Measurements from ENCODE around the gene HEATR5B.

The HEATR5B gene

DNA sequence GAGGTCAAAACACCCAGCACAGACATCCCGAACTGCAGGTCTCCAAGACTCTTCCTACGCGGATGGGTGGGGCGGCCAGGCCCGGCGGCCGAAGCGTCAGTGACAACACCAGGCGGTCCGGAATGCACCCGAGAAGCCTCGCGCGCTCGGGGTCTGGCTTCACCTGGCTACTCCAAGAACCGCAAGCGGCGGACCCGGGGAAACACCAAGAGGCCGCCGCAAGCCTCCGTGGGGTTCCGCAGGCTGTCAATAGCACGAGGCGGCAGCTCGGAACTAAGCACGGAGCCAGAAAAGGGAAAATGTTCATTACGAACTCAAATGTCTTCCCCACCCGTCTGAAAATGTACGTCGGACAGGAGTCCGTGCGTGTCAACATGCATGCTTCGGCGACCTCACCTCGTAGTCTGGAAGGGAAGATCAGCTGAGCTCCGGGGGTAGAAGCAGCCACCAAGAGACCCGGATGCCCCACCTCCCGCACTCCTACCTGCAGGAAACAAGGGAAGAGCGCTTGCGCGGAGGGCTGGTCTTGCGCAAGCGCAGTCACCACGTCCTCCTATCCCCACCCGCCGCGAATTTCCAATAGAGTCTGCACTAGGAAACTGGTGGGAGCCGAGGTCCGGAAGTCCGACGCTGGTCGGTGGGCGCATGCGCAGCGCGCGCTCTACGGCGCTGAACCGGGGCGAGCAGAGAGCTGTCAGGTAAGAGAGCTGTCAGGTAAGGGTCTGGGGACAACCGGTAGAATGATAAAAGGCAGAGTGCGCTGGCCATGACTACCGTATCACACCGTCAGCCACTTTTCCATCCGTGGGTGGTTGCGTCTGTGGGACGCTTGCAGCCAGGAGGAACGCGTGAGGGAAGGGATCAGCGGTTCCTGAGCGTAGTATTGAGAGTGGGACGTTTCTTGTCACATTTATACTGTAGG is at the start of gene HEATR5B, which contains the start of gene GPATCH11:
Gene HEATR5B (minus strand): TSS at position 500 of the 922 bp plus-strand sequence. CDS start 958 bp downstream, outside the sequence.
Gene GPATCH11 (plus strand): TSS at position 646 of the 922 bp plus-strand sequence. CDS start 3,864 bp downstream, outside the sequence.
- DNase-seq (ENCODE audit: low spot score), result peak; percentile 95

DNA sequence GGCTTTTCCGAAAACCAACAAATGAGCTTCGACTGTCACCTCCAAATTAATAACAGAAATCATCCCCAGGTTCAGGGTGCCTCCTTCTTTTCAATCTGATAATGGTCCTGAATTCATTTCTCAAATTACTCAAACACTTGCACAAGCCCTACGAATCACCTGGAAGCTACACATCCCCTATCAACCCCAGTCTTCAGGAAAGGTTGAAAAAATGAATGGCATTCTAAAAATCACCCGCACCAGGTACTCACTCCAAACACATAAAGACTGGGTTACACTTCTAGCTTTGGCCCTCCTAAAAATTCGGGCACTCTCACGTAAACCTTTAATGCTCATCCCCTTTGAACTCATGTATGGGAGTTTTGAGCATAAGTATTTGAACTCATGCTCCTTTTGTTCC is 48.7 kb upstream of the HEATR5B start:
- DNase-seq (ENCODE audit: low spot score), result no peak

DNA sequence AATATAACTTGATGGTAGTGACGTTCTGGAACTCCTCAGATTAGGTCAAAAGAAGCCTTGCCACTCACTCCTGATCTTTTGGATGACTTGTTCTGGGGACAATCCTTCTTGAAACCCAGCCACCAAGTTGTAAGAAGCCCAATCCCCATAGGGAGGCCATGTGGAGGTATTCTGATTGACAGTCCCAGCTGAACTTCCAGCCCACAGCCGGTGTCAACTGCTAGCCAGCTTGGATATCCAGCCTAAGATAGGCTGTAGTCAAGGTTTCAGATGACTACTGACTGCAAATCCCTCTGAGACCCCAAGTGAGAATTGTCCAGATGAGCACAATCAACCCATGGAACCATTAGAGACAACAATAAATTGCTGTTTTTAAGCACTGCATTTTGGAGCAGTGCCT is 41.2 kb upstream of the HEATR5B start:
- DNase-seq (ENCODE audit: low spot score), result no peak

DNA sequence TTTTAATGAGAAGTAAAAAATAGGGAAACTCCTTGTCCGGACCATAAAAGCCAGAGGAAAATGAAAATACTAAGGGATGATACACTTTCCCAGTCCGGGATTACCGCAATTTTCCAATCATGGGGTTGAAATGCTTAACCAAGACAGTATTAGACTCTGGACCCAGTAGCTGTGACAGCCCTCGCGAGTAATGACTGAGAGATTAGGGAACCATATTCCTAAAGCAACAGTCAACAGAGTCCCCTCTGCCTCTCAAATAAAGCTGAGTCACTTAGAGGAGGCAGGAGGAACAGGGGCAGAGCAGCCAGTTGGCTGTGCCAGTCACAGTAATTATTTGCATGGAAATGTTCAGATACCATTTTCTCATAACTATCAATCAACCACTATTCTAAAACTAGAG is 35.0 kb upstream of the HEATR5B start:
- DNase-seq (ENCODE audit: low spot score), result no peak

DNA sequence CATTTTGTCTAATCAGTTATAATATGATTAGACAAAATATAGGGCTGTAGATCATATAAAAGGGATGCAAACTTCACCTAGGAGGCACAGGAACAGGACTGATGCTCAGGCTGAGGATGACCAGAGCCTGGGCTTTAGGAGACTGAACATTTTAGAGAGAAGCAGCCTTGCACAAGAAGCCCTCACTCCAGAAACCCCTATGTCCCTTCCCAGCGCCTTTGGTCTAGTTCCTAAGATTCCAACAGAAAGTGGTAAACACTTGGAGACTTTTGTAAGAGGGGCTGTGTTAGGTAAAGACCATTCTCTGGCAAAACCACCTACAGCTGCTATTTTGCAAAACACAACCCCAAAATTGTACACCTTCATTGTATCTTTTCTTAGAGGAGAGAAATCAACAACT is 33.4 kb upstream of the HEATR5B start:
- DNase-seq (ENCODE audit: low spot score), result no peak

DNA sequence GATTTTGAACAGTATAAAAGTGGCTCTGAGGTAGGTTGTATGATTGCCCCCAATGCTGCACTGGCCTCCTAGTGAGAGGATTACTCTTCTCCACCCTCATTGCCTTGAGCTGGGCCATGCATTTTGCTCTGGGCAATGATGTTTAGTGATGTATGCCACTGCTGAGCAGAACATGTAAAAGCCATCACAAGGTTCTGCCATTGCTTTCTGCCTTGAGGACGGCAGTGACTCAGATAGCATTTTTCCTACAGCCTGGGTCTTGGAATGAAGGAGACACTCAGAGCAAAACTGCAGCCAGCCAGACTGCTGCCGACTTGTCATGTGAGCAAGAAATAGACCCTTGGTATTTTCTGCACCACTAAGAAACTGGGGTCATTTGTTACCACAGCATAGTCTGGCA is 27.8 kb upstream of the HEATR5B start:
- DNase-seq (ENCODE audit: low spot score), result no peak

DNA sequence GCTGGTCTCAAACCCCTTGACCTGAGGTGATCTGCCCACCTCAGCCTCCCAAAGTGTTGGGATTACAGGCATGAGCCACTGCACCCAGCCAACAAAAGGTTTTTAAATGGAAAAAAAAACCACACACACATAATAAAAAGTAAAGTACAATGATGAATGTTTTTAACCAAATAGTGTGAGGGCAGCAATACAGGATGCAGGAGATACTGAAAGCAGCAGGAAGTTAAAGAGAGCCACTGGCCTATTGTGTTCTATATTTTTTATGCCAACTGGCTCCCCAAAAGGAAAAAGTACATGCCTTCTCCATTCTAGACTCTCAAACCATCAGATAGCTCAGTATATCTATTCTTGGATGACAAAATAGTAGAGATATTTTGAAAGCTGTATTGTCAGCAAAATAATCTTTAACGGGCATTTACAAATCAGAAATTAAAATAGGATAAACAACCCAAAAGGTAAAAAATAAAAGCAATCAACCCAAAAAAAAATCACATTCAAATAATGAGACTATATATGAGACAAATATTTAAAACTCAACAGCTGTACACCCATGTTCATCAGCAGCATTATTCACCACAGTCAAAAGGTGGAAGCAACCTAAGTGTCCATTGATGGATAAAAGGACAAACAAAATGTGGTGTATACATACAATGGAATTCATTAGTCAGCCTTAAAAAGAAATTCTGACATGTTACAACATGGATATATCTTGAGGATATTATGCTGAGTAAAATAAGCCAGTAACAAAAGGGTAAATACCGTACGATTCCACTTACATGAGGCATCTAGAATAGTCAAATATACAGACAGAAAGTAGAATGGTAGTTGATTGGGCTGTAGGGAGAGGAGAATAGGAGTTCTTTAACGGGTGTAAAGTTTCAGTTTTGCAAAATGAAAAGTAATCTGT is 26.4 kb upstream of the HEATR5B start:
- no peak for DNase-seq (ENCODE audit: low spot score)

DNA sequence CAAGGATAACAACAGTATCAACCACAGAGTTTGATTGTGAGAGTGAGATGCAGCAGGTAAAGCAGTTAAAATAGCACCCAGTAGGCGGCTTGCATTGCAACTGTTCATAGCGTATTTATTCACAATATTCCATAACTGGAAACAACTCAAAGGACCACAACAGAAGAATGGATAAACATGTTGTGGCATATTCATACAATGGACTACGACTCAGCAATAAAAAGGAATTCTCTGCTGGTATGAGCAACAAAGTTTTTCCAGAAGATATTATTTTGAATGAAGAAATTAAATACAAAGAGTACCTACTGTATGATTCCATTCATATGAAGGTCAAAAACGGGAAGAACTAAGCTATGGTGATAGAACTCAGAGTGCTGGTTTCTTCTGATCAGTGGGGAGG is 25.4 kb upstream of the HEATR5B start:
- no peak for DNase-seq (ENCODE audit: low spot score)

DNA sequence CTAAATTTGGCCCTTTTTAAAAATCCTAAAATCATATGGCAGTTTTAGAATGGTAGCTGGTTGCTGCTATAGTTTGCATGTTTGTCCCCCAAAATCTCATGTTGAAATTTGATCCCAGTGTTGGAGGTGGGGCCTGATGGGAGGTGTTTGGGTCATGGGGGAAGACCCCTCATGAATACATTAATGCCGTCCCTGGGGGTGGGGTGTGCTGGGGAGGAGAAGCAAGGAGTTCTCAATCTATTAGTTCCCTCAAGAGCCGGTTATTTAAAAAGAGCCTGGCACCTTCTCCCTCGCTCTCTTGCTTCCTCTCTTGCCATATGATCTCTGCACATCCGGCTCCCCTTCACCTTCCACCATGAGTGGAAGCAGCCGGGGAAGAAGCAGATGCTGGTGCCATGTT is 21.0 kb upstream of the HEATR5B start:
- no peak for DNase-seq (ENCODE audit: low spot score)

DNA sequence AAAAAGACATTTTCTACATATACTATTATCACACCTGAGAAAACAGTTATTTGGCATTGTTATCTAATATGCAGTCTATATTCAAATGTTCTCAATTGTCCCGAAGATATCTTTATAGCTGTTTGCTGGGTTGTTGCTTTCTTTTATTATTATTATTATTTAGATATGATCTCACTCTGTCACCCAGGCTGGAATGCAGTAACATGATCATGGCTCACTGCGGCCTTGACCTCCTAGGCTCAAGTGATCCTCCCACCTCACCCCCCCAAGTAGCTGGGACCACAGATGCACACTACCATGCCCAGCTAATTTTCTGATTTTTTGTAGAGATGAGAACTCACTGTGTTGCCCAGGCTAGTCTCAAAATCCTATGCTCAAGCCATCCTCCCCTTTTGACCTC is 20.0 kb upstream of the HEATR5B start:
- no peak for DNase-seq (ENCODE audit: low spot score)

DNA sequence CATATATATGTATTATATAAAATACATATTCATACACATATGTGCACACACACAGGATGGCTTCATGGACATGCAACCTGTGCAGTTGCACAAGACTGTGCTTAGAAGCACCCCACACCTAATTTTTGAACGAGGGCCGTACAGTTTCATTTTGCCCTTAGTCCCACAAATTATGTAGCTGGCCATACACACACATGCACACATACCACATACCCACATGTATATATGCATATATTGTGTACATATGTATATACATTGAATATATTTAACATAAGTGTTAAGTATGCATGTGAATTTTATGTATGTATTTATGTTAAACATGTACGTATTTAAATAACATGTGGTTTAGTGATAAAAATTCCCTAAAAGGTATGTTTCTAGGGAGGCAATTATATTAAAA is 18.4 kb upstream of the HEATR5B start:
- no peak for DNase-seq (ENCODE audit: low spot score)

DNA sequence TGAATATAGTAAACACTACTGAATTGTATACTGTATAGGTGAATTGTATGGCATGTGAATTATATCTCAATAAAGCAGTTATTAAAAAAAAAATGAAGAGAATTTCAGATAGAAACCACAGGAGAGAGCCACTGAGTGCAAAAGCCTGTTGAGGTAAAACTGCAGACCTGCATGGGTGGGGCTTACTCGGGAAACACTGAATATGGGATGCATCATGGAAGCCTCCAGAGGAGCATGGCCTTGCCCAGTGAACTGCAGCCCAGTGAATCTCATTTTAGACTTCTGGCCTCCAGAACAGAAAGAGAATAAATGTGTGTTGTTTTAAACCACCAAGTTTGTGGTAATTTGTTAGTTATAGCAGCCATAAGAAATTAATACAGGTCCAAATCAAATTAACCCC is 15.9 kb upstream of the HEATR5B start:
- no peak for DNase-seq (ENCODE audit: low spot score)

DNA sequence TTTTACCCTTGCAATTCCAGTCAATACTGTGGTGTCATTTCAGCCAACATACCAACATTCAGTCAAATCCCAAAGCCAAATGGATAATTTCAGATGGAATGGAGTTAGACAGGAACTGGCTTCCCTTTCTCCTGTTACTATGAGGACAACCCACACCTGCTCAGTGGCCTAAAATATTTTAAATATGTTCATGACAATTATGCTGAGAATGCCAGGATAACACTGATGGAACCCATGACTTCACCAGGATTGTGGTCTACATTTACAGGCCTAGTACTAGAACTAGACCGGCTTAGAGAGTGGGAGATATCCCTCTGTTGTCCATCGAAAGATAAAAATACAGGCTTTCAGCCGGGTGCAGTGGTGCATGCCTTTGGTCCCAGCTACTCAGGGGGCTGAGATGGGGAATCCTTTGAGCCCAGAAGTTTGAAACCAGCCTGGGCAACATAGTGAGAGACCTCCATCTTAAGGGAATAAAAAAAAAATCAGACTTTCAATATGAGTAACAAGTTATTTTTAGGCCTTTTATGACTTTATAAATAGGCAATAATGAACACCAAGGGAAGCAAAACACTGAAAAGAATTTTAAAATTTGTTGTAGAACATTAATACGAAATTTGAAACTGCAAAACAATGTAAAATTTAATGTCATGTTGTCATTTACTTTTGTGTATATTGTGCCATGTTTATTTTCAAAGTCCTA is 14.4 kb upstream of the HEATR5B start:
- DNase-seq (ENCODE audit: low spot score), result no peak

DNA sequence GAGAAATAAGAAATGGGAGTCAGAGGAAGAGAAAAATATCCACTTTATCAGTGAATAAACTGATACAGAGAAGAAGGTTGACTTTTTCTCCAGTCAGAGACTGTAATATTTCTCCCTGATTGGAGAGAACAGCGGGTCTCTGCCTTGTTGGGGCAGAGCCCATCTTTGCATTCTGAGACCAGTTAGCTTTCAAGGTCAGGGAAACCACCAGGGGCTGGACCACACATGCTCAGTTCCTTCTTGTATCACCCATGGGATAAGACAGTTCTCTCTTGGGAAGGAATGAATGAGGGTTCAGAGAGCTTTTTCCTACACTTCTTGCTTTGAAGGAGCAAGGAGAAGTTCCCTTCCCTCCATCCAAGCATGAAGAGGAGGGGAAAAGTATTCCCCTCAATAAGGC is 12.4 kb upstream of the HEATR5B start:
- no peak for DNase-seq (ENCODE audit: low spot score)

DNA sequence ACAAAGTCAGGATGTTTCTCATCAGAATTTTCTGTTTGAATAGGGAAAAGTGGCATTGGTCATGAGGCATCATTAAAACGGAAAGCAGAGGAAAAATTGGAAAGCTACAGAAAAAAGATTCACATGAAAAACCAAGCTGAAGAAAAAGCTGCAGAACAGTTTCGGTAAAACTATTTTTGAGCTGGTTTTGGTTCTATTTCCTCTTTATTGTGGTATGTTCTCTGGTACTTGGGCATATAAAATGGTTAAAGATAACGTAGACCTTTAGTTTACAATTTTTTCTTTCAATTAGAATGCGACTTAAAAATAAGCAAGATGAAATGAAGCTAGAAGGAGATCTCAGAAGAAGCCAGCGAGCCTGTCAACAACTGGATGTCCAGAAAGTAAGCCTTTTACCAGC is 7.7 kb upstream of the HEATR5B start:
- DNase-seq (ENCODE audit: low spot score), result no peak

DNA sequence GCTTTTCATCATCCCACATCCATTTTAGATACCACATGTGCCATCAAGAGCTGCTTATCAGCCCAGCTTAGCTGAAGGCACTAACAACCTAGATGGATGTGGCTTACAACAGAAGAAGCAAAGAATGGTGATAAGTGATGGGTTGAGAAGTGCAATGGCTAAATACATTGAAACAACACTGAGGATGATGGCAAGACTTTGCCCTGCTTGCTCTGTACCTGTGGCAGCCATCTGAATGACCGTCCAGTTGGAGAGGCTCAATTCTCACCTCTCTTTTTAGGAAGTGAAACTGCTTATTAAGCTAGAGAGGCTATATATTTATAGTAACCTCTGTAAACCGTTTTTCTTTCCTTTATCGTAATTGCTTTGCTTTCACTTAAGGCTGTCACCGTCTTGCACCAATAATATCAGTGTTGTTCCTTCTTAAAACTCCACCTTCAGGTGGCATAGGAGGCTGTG is 5.9 kb upstream of the HEATR5B start:
- no peak for DNase-seq (ENCODE audit: low spot score)

DNA sequence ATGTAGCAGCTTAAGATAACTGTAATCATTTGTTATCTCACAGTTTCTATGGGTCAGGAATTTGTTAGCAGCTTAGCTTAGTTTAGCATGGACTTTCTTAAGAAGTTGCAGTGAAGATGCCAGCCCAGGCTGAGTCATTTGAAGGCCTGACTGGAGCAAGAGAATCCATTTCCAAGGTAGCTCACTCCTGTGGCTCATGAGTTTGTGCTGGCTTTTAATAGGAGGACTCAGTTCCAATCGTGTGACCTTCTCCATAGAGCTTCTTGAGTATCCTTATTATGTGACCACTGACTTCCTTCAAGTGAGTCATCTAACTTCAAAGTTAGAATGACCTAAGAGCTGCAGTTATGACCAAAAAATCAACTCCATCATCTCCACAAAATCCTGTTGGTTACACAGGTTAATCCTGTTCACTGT is 1.6 kb upstream of the HEATR5B start:
- DNase-seq (ENCODE audit: low spot score), result no peak

DNA sequence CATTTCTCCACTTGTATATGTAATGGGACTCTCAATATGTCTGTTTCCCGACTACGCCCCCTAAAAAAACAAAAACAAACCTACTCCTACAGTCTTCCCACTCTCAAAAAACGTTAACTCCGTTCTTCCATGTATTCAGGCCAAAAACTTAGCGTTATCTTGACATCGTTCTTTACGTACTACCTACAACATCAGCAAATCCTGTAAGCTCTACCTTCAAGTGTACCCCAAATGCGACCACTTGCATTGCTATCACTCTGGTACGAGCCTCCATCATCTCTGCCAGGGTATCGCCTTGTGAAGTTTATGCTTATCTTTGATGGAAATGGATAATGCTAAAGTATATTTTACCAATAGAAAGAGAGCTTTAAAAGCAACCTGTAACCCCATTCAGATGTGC is 625 bp upstream of the HEATR5B start:
- no peak for DNase-seq (ENCODE audit: low spot score)

DNA sequence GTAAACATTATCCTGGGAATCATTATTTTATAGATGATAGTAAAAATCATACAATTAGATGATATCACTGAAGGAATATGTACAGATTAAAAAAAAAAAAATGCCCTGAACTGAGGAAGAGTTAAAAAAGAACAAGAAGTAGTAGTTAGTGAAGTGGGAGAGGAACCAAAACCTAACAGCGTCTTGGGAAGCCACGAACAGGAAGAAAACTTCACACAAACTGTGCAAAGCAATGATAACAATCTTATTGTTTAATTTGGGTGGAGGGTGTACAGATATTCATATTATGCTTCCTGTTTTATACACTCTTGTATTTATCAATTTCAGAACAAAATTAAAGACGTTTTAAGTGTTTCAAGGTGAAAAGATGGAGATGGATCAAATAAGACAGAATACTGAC is 3.5 kb downstream of the HEATR5B start:
- no peak for DNase-seq (ENCODE audit: low spot score)

DNA sequence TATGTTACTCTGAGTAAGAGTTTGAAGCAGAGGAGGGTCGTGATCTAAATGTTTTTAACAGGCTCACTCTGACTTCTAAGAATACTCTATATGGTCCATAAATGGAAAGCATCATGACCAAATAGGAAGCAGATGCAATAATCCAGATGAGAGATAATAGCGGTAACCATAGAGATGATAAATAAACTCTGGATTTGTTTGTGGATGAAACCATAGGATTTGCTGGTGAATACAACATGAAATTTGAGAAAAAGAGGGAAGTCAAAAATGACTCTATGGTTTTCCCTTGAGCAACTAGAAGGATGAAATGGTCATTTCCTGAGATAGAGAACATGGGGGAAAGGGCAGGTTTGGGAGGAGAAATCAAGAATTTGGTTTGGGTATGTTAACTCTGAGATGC is 3.9 kb downstream of the HEATR5B start:
- peak; percentile 42 for DNase-seq (ENCODE audit: low spot score)

DNA sequence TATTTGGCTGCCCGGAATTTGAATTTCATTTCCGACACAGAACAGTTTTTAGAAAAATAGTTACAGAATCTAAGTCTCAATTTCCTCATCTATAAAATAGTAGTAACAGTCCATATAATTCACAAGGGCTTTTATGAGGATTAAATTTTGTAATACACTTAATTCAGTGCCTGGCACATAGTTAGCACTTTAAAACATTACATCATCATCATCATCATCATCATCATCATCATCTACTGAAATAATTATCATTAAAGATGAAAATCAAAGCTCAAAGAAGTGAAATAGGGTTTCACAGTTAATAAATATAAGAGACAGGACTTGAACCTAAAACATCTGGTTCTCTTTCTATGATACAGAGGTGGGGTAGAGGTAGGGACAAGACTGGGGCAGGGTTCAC is 13.2 kb downstream of the HEATR5B start:
- no peak for DNase-seq (ENCODE audit: low spot score)

DNA sequence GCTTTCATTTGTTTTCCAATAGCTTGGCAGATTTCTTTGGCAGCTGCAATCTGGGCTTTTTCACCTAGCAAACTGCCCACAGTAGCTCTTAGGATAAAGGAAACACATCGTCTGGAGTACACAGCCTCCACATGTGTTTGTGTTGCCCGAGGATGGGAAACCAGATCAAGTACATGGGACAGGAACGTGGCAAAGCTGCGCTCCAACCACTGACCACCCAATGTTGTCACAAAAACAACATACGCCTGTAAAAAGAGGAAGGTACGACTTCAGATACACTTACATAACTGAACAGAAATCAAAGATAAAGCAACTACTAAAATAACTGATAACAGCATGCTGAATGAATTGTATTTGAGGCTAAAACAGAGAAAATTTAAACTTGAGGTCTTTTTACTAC is 15.5 kb downstream of the HEATR5B start:
- no peak for DNase-seq (ENCODE audit: low spot score)

All from CD4-positive, alpha-beta T cell treated with Interleukin-2 at 100 ng/mL for 4 hours (primary cell).